Stromal cell of bone marrow (primary cell): ENCODE measurements around the gene SRPK2.
A peak's percentile ranks its signal among the peaks of the same experiment; 100 is the strongest.

Experiments used
- DNase-seq: peaks from one replicate; pipeline ENCODE4 v3.0.0-alpha.2; 2012; ENCODE audit warnings: low read depth

Gene SRPK2

DNA sequence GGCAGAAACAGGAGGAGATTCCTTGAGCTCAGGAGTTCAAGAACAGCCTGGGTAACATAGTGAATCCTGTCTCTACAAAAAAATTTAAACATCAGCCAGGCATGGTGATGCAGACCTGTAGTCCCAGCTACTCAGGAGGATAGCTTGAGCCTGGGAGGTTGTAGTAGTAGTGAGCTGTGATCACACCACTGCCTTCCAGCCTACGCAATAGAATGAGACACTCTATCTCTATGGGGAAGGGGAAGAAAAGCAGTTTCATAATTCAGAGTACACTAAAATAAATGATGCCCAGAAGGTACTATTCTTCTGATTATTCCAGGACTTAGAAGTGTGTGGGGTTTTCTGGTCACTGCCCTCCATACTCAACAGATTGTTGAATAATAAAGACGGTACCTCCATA, 197.4 kb downstream of the SRPK2 start:
- DNase-seq = no peak

GRCh38 chr7:105189859-105190492, 198.7 kb downstream of the SRPK2 start:
- no peak for DNase-seq

GRCh38 chr7:105188201-105188600, 200.5 kb downstream of the SRPK2 start:
- peak; percentile 22 for DNase-seq

DNA sequence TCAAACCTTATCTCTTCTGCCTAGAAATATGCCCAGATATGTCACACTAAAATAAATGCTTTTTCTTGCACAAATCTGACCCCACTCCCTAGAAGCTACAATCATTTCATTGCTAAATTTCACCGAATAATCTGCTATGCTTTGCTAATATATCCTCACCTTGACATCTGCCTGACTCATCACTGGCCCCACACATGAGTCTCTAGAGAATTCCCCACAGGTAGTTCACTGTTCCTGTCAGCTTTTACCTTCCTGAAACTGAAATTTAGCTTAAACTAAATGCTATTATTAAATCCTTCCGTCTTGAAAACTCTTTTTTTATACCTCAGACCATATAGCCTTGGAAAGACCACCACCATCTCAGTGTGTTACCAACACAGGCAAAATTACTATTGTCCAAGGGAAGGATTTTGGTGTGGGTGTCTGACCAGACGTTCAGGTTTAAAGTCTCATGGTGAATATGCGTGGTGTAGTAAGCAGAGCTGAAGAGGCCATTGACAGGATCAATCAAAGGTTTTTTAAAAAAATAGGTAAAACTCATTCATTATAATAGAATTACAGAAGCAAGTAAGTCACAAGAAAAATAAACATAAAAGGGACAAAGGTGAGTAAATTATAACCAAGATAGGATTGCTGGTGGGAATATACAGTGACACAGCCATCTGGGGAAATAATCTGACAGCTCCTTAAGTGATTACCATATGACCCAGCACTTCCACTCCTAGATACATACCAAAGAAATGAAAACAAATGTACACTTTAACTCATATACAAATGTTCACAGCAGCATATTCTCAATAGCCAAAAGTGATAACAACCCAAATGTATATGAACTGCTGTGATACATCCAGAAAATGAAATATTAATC, 201.2 kb downstream of the SRPK2 start:
- DNase-seq = no peak

DNA sequence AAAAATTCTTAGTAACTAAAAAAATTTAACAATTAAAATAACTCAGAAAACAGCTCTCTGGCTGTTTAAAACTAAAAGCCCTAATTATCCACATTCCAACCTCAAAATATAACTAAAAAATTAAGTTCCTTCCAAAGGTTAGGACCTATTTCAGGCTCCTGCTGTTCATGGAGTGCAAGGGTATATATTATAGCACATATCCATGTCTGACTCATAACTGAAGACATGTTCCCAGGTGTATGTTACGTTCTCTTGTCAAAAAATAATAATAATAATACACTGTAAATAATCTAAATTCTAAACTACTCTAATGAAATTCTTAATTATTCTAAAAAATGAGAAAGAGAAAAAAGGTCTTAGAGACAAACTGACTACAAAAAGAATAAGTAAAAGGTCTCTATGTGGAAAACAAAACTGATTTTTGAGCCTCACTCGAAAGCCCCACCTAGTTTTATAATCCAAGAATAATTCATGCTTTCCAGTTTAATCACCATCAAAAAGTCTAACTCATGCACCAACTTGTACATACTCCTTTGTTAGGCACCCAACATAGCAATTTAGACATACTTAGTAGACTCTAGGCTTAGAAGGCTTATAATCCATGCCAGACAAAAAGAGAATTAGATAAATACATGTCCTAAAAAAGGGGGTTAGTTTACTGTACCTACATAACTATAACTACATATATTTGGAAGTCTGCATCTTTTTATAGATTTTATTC, 203.3 kb downstream of the SRPK2 start:
- DNase-seq = no peak

GRCh38 chr7:105180002-105180401, 208.7 kb downstream of the SRPK2 start:
- no peak for DNase-seq

GRCh38 chr7:105178928-105179541, 209.7 kb downstream of the SRPK2 start:
- DNase-seq = no peak

DNA sequence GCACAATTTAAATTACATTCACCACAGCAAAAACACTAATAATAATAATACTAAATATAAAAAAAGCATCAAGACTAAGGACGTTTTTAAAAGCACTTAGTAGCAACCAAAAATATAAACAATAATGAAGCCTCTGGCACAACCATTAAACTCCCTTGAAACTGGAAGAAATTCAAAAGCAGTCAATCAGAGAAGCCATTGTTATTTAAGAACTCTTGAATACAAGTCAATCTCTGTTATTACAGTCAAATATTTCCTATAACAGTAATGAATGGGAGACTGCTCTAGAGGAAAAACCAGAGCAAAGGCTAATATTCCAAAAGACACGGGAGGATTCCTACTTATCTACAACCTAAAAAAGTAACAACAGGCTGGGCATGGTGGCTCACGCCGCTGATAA, 210.5 kb downstream of the SRPK2 start:
- DNase-seq = no peak

GRCh38 chr7:105177026-105177425, 211.7 kb downstream of the SRPK2 start:
- DNase-seq = no peak

- DNase-seq = no peak
These were observed 215.1 kb downstream of the SRPK2 start for GRCh38 chr7:105173586-105173985.

DNA sequence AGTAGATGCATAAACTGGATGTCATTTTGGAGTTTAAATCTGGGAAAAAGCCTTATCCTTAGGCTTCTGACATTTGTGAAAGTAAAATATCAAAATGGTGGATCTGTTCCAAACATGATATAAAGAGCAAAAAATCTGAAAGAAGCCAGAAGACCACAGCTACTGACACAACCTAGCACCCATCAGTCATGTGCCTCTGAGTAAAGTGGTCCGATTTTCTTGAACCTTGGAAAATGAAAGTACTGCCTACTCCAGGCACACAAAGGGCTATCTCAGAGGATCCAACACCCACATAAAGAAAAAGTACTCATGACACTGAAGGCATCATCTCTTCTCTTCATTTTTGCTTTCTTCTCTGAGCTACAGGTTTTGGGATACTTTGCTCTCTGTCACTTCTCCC, 224.0 kb downstream of the SRPK2 start:
- DNase-seq = peak; percentile 25

DNA sequence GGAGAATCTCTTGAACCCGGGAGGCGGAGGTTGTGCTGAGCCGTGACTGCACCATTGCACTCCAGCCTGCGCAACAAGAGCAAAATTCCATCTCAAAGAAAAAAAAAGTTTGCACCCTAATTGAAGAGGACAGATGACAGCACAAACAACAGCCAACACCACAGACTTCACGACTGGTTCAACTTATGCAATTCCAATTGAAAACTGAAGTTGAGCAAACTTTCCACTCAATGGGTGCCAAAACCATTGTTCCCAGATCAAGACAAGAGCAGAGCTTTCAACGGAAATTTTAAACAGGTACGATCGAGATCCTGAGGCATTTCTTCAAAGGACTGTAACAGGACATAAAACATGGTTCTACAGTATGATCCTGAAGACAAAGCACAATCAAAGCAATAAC, 225.0 kb downstream of the SRPK2 start:
- no peak for DNase-seq

DNA sequence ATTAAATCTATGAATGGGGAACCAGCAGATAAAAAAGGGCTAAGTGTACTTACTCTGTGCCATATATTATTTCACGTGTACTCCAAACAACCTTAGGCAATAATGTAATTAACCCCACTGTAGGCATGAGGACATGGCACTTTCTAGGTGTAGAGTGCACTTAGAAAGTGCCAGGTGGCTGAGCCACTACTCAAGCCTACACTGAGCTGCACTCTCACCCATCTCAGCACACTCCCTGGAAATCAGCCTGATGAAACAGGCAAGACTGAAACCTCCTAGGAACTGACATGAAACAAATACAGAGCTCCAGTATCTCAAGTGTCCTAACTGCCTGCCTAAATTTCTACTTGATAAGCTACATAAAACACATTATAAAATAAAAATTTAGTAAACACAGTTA, 227.4 kb downstream of the SRPK2 start:
- DNase-seq = no peak

- no peak for DNase-seq
These were observed 231.4 kb downstream of the SRPK2 start for GRCh38 chr7:105157278-105157677.

DNA sequence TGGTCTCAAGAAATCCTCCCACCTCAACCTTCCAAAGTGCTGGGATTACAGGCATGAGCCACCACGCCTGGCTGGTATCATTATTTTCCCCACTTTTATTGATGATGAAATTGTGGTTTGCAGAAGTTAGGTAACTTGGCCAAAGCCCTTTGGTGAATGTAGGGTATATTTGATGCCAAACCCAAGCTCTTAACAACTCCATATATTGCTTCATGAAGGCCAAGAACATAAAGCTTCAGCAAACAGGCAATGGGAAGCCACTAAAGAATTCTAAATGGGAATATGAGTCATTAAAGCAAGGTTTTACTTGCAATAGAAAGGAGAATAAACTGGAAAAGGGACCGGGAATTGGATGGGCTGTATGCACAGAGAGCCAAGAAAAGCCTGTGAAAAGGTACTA, 232.0 kb downstream of the SRPK2 start:
- DNase-seq = no peak

- no peak for DNase-seq
These were observed 234.6 kb downstream of the SRPK2 start for GRCh38 chr7:105154084-105154483.

- no peak for DNase-seq
These were observed 235.2 kb downstream of the SRPK2 start for GRCh38 chr7:105153531-105153930.

GRCh38 chr7:105151152-105151551, 237.6 kb downstream of the SRPK2 start:
- no peak for DNase-seq

- DNase-seq = peak; percentile 57
These were observed 238.9 kb downstream of the SRPK2 start for GRCh38 chr7:105149827-105150226.

GRCh38 chr7:105141068-105141467, 247.7 kb downstream of the SRPK2 start:
- DNase-seq = no peak

DNA sequence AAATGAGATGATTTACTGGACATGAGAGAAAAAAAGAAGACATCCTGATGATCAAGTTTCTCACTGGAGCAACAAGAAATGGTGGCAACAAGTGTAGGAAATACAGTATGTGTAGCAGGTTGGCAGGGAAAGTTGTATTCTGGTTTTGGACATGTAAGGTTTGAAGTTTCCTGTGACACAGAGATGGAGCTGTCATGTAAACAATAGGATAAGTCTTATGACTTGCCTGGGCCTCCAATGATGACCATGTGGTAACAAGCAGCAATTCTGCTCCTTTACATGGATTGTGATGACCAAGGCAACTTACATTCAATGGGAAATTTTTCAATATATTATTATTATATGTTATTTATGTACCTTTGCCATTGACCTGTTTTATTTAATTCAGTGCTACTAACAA, 249.3 kb downstream of the SRPK2 start:
- no peak for DNase-seq

- no peak for DNase-seq
These were observed 250.8 kb downstream of the SRPK2 start for GRCh38 chr7:105137898-105138297.

DNA sequence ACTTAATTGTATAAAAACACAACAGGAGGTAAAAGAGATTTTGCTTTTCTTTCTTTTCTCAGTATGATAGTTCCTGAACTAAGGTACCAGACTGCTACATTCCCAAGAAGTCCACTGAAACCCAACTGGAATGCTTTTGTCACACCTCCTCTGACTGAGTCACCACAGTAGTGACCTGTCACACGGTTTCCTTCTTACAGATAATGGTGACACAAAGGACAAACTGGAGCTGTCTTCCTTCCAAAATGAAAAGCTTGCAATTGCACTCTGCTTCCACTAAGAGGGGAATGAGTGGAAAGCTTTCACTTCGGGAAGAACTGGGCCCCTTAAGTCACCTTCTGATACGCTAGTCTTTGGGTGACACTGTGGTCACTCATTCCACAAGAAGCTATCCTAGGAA, 252.5 kb downstream of the SRPK2 start:
- DNase-seq = no peak
